GM21367 (cell line): ENCODE data around the gene DLG1.
A peak's percentile ranks its signal among the peaks of the same experiment; 100 is the strongest.
"Not testable (repeated sequence)": the region's sequence is repeated elsewhere in the genome, so short reads cannot be mapped to it uniquely, and the experiment has no call there.

Experiments
- ATAC-seq: cut with Tn5 transposase; IDR thresholded peaks from one replicate; pipeline ENCODE4 v1.9.1; 2021; ENCODE audit not compliant: unreplicated experiment

The DLG1 gene

DNA sequence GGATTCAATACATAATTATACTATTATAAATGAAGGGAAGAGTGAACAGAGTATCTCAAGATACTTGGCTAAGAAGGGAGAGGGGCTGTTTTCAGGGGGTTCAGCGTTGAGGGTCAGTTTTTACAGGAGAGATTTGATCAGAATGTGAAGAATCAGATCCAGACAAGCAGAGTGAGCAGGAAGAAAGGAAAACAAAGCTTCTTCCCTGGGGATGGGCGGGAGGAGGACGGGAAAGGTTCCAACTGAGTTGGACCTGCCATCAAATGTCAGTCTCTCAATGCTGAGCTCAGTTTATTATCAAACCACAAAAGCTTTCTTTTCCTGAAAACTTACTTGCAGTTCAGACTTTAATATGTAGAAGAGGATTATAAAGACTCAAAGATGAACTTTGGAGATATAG lies 262.8 kb downstream of the DLG1 start:
- no peak for ATAC-seq

DNA sequence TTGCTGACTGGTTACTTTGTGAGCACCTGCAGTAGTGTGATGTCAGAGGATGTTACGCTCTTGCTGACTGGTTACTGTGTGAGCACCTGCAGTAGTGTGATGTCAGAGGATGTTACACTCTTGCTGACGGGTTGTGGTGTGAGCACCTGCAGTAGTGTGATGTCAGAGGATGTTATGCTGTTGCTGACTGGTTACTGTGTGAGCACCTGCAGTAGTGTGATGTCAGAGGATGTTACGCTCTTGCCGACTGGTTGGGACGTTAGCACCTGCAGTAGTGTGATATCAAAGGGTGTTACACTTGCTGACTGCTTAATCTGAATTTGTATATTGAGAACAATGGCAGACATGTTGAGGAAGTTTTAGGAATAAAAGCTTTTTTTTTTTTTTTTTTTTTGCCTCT lies 263.6 kb downstream of the DLG1 start:
- ATAC-seq: not testable (repeated sequence)

DNA sequence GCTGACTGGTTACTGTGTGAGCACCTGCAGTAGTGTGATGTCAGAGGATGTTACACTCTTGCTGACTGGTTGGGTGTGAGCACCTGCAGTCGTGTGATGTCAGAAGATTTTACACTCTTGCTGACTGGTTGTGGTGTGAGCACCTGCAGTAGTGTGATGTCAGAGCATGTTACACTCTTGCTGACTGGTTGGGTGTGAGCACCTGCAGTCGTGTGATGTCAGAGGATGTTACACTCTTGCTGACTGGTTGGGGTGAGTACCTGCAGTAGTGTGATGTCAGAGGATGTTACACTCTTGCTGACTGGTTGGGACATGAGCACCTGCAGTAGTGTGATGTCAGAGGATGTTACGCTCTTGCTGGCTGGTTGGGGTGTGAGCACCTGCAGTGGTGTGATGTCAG lies 264.6 kb downstream of the DLG1 start:
- not testable (repeated sequence) for ATAC-seq

DNA sequence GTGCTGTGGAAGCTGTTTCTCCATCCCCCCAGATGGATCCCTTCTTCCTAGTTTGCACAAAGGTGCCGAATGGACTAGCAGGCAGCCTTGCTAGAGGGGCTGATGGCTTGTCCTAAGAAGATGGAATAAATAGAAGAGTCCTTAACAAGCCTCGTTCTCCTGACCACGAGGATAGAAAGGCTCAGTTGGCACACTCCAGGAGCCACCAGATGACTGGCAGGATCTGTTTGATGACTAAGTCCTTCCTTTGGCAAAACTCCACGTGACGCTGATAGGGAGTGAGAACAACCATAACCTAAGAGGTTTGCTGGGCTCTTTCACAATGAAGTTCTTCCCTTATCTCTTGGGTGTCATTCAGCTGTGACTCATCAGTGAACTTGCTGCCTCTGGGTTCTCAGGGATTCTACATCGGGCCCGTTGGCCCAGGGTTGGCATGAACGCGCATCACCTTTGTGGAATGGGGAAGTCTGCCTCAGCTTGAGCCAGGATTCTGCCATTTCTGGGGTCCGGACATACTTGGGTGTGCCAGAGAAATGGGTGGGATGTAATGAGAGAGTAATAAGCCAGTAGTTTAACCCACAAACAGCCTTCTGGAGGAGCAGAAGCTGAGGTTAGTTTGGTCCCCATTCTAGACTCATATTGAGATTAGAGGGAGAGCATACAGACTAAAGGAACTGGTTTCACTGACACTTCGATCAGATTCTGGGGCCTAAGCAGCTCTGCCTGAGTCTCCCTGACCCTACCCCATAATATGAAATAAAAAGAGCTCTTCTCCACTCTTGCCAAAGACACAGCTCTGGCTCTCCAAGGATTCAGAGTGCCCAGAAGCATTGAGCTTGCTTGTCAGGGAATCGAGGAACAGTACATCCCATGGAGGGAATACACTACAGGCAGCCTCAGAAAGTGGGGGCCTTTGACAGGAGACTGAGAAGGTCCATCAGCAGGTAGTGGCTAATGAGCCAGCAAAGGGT lies 266.8 kb downstream of the DLG1 start:
- no peak for ATAC-seq

DNA sequence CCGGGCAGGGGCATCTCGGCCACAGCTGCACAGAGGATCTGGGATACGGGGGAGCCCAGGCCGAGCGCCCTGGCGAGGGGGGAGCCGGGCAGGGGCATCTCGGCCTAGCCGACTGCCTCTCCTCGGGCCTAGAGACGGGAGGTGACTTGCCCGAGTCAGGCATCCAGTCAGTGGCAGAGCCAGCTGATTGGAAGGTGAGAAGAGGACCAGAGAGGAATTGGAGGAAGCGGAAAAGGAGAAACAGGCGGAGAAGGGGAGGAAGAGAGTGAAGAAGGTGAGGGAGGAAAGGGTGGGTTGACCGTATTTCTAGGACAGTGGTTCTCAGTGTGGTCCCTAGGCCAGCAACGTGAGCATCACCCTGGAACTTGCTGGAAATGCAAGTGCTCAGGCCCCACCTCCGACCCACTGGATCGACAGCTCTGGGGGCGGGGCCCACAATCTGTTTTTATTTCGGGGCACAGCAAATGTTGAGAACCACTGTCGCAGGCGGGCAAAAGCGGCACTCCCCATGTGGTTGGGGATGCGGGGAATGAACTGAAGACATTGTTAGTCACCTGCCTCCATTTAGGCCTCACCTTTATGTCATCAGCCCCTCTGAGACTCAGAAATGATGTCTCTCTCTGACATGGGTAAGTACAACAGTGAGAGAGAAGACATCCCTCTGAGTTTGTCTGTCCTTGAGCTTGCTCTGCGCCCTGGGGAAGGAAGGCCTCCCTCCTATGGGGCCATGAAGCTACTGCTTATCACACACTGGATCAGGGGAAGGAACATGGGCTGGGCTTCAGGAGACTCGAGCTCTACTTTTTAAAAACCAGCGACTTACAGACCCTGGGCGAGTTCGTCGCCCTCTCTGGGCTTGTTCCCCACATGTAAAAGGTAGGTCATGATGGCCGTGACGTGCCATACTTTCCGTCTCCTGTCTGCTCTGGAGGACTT lies 267.8 kb downstream of the DLG1 start:
- no peak for ATAC-seq

DNA sequence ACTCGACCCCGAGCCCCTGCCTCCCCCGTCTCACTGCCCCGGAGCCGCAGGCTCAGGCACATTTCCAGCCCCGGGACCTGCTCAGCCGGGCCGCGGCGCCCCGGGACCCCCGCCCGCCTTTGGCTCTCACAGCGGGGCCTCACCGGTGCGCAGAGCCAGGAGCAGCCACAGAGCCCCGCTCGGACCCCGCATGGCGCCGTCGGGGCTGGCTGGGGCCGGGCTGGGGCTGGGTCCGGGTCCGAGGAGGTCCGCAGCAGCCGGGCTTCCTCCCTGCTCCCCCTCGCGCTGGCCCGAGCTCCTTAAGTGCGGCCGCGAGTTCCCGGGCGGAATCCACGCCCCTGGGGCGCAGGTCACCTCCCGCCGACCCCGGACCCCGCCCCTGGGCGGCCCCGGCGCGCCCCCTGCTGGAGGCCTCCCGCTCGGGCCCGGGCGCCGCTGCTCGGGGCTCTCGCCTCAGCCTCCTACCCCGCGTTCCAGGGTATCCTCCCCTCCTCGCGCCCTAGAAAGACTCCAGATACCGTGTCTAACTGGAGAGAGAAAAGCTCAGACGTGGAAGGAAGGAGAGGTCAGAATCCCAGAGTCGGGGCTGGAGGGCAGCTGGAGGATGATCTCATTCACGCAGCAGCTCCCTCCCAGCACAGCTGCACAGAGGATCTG lies 268.8 kb downstream of the DLG1 start, which contains the start of gene MELTF:
Gene MELTF, minus strand, starts transcription at position 307 of the 657 bp plus-strand sequence. Its CDS starts 115 bp downstream, at position 192.
- ATAC-seq: peak; percentile 61

DNA sequence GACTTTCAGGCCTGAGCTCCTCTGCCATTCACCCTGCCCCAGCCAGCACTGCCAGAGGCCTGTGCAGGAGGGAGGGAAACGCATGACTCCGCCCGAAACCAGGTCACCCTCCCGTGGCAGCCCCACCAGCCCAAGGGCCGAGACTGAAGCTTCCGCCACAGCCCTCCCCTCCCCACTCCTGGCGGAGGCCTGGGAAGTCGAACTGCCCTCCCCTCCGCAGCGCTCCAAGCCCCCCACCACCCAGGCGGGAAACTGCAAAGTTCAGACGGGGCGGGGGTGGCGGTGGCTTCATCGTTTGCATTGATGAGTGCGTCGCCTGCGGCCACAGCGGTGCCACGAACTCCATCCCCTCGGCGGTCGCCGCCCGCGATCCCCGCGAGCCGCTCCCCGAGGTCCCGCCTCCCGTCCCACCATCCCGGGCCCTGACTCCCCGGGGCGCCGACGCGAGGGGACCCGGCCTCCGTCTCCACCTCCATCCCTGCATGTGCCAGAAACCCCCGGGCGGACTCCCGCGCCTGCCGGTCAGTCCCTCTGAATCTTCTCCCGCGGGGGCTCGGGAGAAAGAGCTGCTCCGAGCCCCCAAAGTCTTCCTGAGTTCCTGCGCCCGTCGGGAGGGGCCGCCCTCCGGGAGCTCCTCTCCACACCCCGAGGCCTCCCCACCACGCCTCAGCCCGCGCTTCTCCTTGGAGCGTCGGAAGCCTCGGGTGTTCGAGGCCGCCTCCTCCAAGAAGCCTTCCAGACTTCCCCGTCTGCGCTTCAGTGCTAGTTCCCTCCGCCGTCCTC lies 269.5 kb downstream of the DLG1 start:
- ATAC-seq: no peak

DNA sequence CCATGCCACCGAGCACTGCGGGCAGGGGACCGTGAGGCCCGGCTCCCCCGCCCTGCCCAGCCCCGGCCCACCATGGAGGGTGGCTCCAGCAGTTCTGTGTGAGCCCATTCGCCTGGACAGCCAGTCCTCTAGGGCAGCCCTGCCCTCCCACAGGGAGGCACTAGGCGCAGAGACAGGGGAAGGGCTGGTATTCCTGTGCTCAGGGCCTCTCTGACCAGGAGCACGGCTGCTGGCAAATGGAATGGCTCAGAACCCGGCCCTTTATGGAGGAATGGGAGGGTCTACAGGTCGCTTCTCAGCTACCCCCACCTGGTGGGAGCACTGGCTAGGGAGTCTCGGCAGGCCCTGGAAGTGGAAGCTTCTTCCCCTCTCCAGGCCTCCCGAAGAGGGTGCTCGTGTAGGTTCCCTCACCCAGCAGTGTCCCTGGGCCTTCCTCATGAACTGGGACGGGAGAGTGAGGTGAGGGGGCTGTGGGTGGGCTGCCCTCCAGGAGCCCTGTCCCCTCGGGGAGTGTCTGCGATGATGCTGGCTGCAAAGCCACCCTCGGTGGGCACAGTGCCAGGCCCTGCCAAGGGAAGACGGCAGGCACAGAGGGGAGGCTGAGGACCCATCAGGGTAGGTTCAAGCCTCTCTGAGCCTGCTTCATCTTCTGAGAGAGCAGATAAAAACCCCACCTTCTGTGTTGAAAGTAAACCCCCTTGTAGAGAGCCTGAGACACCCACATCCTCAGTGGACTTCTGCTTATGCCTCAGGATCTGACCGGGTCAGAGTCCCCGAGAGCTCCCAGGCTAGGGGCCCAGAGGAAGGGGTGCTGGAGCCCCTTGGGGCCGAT lies 270.3 kb downstream of the DLG1 start:
- no peak for ATAC-seq

DNA sequence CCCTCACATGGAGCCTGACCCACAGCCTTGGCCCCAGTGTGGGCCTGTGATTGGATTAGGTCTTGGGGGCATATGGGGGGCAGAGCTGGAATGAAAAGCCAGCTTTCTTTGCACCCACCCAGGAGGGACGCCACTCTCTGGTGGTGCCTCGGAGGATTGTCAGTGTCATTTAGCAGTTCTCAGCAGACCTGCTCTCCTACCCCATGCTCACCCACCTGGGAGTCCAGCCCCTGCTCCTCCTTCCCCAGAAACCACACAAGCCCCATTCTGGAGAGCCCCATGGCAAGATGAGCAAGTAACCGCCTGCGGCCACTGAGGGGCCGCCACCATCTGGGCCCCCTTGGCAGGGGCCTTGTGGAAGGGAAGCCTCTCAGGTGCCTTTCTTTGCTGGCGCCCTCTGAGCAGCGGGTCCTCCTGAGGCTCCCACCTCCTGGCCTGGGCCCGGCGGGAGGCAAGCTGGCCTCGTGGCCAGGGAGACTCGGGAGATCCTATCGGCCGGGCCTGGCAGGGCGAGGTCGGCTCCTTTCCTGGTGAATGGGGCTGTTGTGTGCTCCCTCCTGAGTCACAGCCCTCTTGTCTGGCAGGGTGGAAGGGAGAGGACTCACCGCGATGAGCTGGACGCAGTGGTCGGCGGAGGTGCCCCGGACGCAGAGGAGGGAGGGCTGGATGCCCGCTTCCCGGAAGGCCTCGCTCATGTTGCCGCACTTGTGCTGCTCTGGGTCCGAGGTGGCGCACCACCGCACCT lies 271.1 kb downstream of the DLG1 start:
- ATAC-seq: no peak

DNA sequence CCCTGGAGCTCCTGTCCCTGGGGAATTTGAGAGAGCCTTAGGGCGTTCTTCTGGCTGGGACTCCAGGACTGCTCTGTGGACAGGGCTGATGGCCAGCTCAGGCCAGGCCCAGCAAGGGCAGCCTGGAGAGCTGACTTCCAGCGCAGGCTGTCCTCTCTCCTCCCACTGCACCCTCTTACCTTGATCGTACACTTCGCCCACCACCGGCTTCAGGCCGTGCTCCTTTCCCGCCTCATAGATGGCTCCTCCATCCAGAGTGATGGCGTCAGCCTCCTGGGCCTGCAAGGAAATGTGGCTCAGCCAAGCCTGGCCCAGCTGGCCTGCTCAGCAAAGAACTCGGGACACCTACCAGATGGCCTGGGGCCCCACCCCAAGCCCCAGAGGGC lies 271.9 kb downstream of the DLG1 start:
- no peak for ATAC-seq

DNA sequence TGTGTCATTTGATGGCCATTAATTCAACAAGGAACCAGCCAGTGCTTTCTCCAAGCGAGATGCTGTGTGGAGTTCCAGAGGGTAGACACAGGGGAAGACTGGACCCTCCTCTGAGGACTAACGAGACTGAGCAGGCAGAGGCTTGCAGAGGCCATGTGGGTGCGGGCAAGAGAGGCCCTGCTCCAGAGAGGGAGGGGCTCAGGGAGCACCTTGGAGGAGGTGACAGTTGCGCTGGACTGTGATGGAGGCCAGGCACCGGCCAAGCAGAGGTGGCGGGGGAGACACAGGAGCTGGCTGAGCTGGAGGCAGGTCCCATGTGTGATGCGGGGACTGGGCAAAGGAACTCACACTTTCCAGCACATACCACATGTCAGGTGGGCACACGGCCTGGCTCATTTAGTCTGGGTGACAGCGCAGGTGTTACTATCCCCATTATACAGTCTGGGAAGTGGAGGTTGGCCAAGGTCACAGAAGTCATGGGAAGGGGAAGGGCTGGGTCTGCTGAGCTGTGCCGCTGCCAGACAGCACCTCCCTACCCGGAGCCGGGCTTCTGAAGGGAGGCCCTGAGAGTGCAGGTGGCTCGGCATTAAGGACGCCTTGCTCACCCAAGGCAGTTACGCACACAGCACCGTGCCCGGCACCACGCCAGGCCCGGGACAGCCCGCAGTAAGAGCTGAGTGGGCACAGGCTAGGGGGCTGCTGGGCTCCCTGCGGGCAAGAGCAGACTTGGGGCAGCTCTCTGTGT lies 272.5 kb downstream of the DLG1 start:
- no peak for ATAC-seq

DNA sequence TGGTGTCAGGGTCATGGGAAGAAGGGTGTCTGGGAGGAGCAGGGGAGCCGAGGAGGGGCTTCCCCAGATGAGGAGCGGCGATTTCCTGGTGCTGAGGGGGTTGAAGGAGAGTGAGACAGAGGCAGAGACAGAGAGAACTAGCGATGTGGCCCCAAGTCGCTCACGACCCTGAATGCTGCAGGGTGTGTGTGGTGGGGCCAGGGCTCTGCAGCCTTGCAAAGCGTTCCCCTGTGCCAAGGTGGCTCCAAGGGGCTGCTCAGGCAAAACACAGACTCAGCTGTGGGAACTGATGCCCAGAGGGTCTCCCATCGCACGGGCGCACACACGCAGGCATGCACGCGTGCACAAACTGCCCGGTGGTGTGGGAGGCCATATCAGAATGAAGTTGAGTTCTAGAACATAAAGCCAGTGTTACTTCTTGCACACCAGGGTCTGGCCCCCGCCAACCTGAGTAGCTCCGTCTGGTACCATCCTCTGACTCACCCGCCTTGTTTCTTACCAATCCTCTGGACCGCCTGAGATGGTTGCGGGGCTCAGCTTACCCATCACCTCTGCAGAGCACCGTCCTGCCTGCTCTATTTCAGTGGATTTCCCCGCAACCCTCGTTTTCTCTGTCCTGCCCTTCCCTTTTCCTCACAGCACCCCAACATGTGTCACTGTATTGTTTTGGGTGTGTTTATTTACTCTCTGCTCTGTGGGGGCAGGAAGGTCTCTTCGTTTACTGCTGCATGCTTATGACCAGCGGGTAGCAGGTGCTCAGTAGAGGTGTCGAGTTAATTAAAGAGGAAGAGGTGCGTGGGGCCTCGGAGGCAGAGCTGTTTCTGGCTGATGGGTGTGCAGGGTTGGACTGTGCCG lies 273.3 kb downstream of the DLG1 start:
- no peak for ATAC-seq

DNA sequence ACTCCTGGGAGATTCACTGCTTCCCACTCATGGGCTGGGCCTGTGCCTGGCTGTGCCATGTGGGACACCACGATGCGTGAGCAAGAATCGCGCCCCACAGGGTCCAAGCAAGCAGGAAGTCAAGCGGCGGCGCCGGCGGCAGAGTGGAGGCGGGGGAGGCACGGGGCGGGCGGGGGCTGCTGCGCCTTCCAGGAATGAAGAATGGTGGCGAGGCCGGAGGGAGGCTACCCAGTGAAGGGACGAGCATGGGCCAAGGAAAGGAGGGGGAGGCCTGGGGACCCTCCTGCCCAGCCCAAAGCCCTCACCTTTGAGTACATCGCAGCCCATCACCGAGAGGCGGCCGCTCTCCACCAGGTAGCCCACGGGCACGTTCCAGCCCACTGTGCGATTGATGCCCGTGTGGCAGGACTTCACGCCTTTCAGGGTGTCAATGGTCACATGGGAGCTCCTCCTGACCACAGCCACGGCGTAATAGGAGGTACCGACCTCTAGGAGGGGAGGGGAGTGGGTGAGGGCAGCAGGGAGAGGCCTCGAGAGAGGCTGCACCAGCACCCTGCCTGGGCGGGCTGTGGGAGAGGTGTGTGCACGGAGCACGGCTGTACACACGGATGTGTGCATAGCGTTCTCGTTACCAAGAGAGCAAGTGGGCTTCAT lies 274.3 kb downstream of the DLG1 start:
- no peak for ATAC-seq

DNA sequence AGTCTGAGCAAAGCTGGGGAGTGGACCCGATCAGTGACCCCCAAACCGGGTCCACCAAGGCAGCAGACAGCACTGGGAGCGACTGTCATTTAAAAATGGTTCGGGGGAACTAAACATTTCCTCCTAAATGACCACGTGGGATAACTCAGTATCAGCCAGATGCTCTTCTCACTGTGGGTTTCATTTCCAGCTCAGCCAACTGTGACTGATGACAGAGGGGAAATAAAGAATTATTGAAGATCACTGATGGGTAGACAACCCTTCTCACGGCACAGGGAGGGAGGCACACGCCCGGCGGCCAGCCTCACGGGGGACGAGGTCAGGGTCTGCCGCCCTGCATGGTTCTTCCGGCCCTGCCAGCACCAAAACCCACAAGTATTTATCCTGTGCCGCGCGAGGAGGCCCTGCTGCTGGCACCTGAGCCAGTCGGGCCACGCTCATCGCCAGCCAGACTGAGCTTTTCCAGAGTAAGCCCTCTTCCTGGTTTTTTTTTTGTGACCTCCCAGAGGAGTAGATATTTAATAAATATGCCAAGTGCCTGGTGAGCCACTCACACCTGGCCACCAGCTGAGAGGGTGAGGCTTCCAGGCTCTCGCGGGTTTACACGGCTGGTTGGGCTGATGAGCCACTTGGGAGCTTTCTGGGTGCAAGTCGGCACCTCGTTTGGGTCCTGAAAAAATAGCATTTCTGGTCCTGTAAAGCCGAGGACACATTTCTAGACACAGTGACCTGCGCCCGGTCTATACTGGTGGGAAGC lies 275.0 kb downstream of the DLG1 start:
- ATAC-seq: peak; percentile 43

DNA sequence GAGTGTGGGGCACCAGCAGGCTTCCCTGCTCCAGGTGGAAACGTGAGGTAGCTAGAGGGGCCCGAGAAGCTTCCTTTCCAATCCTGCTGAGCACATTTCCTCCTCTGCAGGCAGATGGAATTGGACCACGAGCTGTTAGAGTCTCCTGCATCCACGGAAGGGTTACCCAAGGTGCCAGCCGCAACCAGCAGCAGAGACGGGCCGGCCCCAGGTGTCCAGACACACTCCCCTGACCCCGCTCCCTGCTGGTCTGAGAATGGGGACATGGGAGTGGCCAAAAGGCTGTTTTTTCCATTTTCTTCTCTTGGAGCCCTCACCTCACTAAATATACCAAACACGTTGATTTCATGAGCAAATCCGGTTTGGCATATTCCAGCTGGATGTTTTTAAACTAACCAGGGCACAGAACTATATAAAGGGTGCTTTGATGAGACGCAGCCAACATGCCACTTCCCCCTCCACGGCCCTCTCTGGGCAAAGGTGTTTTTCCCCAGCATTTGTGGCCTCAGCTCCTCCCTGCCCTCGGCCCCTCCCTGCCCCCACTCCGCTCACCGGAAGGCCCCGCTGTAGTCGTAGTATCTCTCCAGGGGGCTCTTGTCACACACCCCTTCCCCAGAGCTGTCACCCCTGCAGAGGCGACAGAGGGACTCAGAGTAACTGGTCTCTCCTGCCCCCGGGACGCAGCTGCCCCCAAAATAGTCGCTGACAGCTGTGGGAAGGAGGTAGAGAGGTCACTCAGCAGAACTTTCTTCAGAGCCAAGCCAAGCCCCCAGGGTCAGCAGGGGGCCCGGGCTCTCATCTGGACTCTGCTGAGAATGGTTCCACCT lies 275.8 kb downstream of the DLG1 start:
- peak; percentile 7 for ATAC-seq
